H9 (cell line): Measurements from ENCODE around the gene AMOTL1. TPM values are rescaled to one million over a fixed set of nuclear protein-coding genes. Genes with fewer than 3 reads are reported as not detected.

Source experiments
- DNase-seq: peaks from one replicate; pipeline ENCODE4 v3.0.0-alpha.2; 2017
- H2AFZ ChIP-seq: one replicate; pipeline ENCODE4 v1.6.1; 2013; ENCODE audit warnings: mild to moderate bottlenecking, low read length, control low read depth, moderate library complexity
- H2AK5ac ChIP-seq: 2 replicates; pipeline ENCODE4 v1.6.1; 2013; ENCODE audit warnings: low read length, control low read depth, mixed read lengths; ENCODE audit not compliant: insufficient read length
- H2BK120ac ChIP-seq: one replicate; pipeline ENCODE4 v1.6.1; 2013; ENCODE audit warnings: low read depth, mild to moderate bottlenecking, low read length, control low read depth, inconsistent platforms; ENCODE audit not compliant: poor library complexity, severe bottlenecking
- H2BK12ac ChIP-seq: 2 replicates; pipeline ENCODE4 v1.6.1; 2013; ENCODE audit warnings: low read length, control low read depth, mixed read lengths, low read depth; ENCODE audit not compliant: insufficient read length
- H2BK15ac ChIP-seq: 2 replicates; pipeline ENCODE4 v1.6.1; 2013; ENCODE audit warnings: low read depth, low read length, control low read depth
- H2BK20ac ChIP-seq: one replicate; pipeline ENCODE4 v1.6.1; 2013; ENCODE audit warnings: low read depth, mild to moderate bottlenecking, low read length, control low read depth, inconsistent platforms; ENCODE audit not compliant: poor library complexity, severe bottlenecking
- H2BK5ac ChIP-seq: 2 replicates; pipeline ENCODE4 v1.6.1; 2013; ENCODE audit warnings: low read length, control low read depth, mixed read lengths; ENCODE audit not compliant: insufficient read length
- H3K14ac ChIP-seq: 2 replicates; pipeline ENCODE4 v1.6.1; 2013; ENCODE audit warnings: low read length, control low read depth; ENCODE audit not compliant: insufficient read depth
- H3K18ac ChIP-seq: 2 replicates; pipeline ENCODE4 v1.6.1; 2013; ENCODE audit warnings: low read depth, mild to moderate bottlenecking, mixed read lengths, low read length, control low read depth; ENCODE audit not compliant: insufficient read length
- H3K23ac ChIP-seq: 2 replicates; pipeline ENCODE4 v1.6.1; 2013; ENCODE audit warnings: low read length, control low read depth, mixed read lengths, low read depth; ENCODE audit not compliant: insufficient read length
- H3K23me2 ChIP-seq: 2 replicates; pipeline ENCODE4 v1.6.1; 2013; ENCODE audit warnings: low read depth, mild to moderate bottlenecking, mixed read lengths, low read length, control low read depth; ENCODE audit not compliant: insufficient read length, poor library complexity, severe bottlenecking
- H3K27ac ChIP-seq: 2 replicates; pipeline ENCODE4 v1.5.1; 2013; ENCODE audit warnings: low read length, control low read depth, mixed read lengths, low read depth; ENCODE audit not compliant: insufficient read length
- H3K27me3 ChIP-seq: 2 replicates; pipeline ENCODE4 v1.6.1; 2013; ENCODE audit warnings: low read length, control low read depth, inconsistent platforms; ENCODE audit not compliant: insufficient read depth
- H3K4ac ChIP-seq: 2 replicates; pipeline ENCODE4 v1.6.1; 2013; ENCODE audit warnings: low read depth, mild to moderate bottlenecking, control low read depth, inconsistent platforms, low read length, moderate library complexity
- H3K4me1 ChIP-seq: 2 replicates; pipeline ENCODE4 v1.6.1; 2013; ENCODE audit warnings: low read length, control low read depth, inconsistent platforms; ENCODE audit not compliant: insufficient read depth
- H3K4me2 ChIP-seq: 2 replicates; pipeline ENCODE4 v1.6.1; 2013; ENCODE audit warnings: low read length, control low read depth, mixed read lengths; ENCODE audit not compliant: insufficient read length, insufficient read depth
- H3K56ac ChIP-seq: 2 replicates; pipeline ENCODE4 v1.6.1; 2013; ENCODE audit warnings: low read depth, mild to moderate bottlenecking, mixed read lengths, low read length, control low read depth; ENCODE audit not compliant: insufficient read length
- H3K79me1 ChIP-seq: 2 replicates; pipeline ENCODE4 v1.6.1; 2013; ENCODE audit warnings: low read depth, mild to moderate bottlenecking, moderate library complexity, low read length, control low read depth, inconsistent platforms; ENCODE audit not compliant: insufficient read depth, poor library complexity, severe bottlenecking
- H3K79me2 ChIP-seq: 2 replicates; pipeline ENCODE4 v1.6.1; 2013; ENCODE audit warnings: low read length, control low read depth, inconsistent platforms; ENCODE audit not compliant: insufficient read depth
- H3K9ac ChIP-seq: 2 replicates; pipeline ENCODE4 v1.6.1; 2013; ENCODE audit warnings: low read length, control low read depth, mixed read lengths; ENCODE audit not compliant: insufficient read length; ENCODE audit errors: extremely low read depth
- H3K9me3 ChIP-seq: one replicate; pipeline ENCODE4 v1.6.1; 2013; ENCODE audit warnings: low read depth, low read length, inconsistent platforms; ENCODE audit not compliant: control insufficient read depth
- H3T11ph ChIP-seq: one replicate; pipeline ENCODE4 v1.6.1; 2013; ENCODE audit warnings: mild to moderate bottlenecking, low read length, control low read depth, inconsistent platforms
- H4K20me1 ChIP-seq: one replicate; pipeline ENCODE4 v1.6.1; 2013; ENCODE audit not compliant: control insufficient read depth, insufficient read length, insufficient read depth
- H4K5ac ChIP-seq: 2 replicates; pipeline ENCODE4 v1.6.1; 2013; ENCODE audit warnings: low read depth, mild to moderate bottlenecking, mixed read lengths, low read length, control low read depth; ENCODE audit not compliant: insufficient read length
- H4K8ac ChIP-seq: replicated peaks from 2 replicates; pipeline ENCODE4 v1.6.1; 2013; ENCODE audit warnings: low read length, control low read depth, mixed read lengths, low read depth; ENCODE audit not compliant: insufficient read length
- H4K91ac ChIP-seq: 2 replicates; pipeline ENCODE4 v1.6.1; 2013; ENCODE audit warnings: low read depth, mild to moderate bottlenecking, moderate library complexity, mixed read lengths, low read length, control low read depth; ENCODE audit not compliant: insufficient read length
- H3K27ac Mint-ChIP-seq, 3 experiments: 2 replicates in 2 of 3; 3 replicates in 1 of 3; pipeline ENCODE4 v1.8.0; 2020 to 2021; ENCODE audit warnings: mixed read lengths in 3 of 3, mild to moderate bottlenecking in 1 of 3, moderate library complexity in 1 of 3
- H3K27me3 Mint-ChIP-seq: 2 replicates; pipeline ENCODE4 v1.8.0; 2021; ENCODE audit warnings: low read depth, mild to moderate bottlenecking, moderate library complexity, mixed read lengths
- H3K36me3 Mint-ChIP-seq, 3 experiments: 2 replicates in 2 of 3; 3 replicates in 1 of 3; pipeline ENCODE4 v1.8.0; 2020 to 2021; ENCODE audit warnings: low read depth in 3 of 3, mixed read lengths in 3 of 3; ENCODE audit not compliant: insufficient read depth in 1 of 3
- H3K4me1 Mint-ChIP-seq, 2 experiments: 2 replicates each; pipeline ENCODE4 v1.8.0; 2020; ENCODE audit warnings: mixed read lengths in 2 of 2
- H3K4me3 Mint-ChIP-seq, 2 experiments: 2 replicates in 1 of 2; 3 replicates in 1 of 2; pipeline ENCODE4 v1.8.0; 2020 to 2021; ENCODE audit warnings: mild to moderate bottlenecking in 2 of 2, mixed read lengths in 2 of 2, moderate library complexity in 1 of 2
- H3K9me3 Mint-ChIP-seq, 2 experiments: 2 replicates in 1 of 2; 3 replicates in 1 of 2; pipeline ENCODE4 v1.8.0; 2020; ENCODE audit warnings: mild to moderate bottlenecking in 2 of 2, mixed read lengths in 2 of 2, moderate library complexity in 1 of 2
- CTCF ChIP-seq: fragments of 200-600 bp; sonication (generic); conservative IDR thresholded peaks from 3 replicates; pipeline ENCODE4 v1.8.0; 2021; ENCODE audit warnings: antibody characterized with exemption, mild to moderate bottlenecking
- WGBS: extraction: QIAGEN DNeasy Blood & Tissue Kit; methylation state at CpG from one replicate; pipeline ENCODE4 v1.1.7; 2013; ENCODE audit warnings: missing lambda C conversion rate, low lambda C conversion rate, mixed read lengths; ENCODE audit not compliant: insufficient read length; ENCODE audit errors: extremely low coverage; 5-methylcytosine and 5-hydroxymethylcytosine counted together
- total RNA-seq: library from RNA; stranded (reverse); gene quantifications from 2 replicates; pipeline ENCODE4 v1.2.1, GENCODE V29; 2021

Gene AMOTL1
- total RNA-seq, 1 experiment from 2014 or later = 18.5 TPM

GRCh38 chr11:94823102-94823732 lies 55.1 kb downstream of the AMOTL1 start:
- Histone ChIP-seq H2BK15ac (no peak overlapping the region), H3K14ac (no peak overlapping the region), H3K4me1 (no peaks in the 10 kb centered on the region), H3T11ph (no peak overlapping the region), H4K5ac (no peak overlapping the region), H3K4ac (no peak overlapping the region), H3K4me2 (no peak overlapping the region), H3K79me2 (no peaks in the 10 kb centered on the region), H3K23me2 (no peaks in the 10 kb centered on the region), H3K9me3 (no peaks in the 10 kb centered on the region), H4K91ac (no peak overlapping the region), H4K8ac (no peak overlapping the region), H3K56ac (no peak overlapping the region), H3K27me3 (no peaks in the 10 kb centered on the region), H3K18ac (no peak overlapping the region), H3K23ac (no peak overlapping the region), H2BK20ac (no peak overlapping the region), H3K27ac (no peak overlapping the region), H3K79me1 (peaks cover 2% of the 10 kb centered on the region), H2AFZ (no peak overlapping the region), H2BK5ac (no peak overlapping the region), H2BK12ac (no peak overlapping the region), H3K9ac (no peak overlapping the region), H2AK5ac (no peak overlapping the region), H4K20me1 (no peaks in the 10 kb centered on the region), H2BK120ac (no peak overlapping the region)
- Mint-ChIP-seq H3K36me3 (peaks cover 44 to 73% (median 72%) of the 10 kb centered on the region in 3 experiments), H3K4me3 (no peak overlapping the region), H3K27ac (no peak overlapping the region), H3K4me1 (peaks cover 7 to 8% of the 10 kb centered on the region in 2 experiments), H3K27me3 (no peaks in the 10 kb centered on the region), H3K9me3 (peaks cover 5% of the 10 kb centered on the region in 2 experiments; a peak in 3 of 5 replicates)
- no peak for DNase-seq
- no CpG with 5 or more reads among the region's 2 CpGs for WGBS
- no peak for TF ChIP-seq CTCF
